ENCODE results near the gene OGFR.

DNA sequence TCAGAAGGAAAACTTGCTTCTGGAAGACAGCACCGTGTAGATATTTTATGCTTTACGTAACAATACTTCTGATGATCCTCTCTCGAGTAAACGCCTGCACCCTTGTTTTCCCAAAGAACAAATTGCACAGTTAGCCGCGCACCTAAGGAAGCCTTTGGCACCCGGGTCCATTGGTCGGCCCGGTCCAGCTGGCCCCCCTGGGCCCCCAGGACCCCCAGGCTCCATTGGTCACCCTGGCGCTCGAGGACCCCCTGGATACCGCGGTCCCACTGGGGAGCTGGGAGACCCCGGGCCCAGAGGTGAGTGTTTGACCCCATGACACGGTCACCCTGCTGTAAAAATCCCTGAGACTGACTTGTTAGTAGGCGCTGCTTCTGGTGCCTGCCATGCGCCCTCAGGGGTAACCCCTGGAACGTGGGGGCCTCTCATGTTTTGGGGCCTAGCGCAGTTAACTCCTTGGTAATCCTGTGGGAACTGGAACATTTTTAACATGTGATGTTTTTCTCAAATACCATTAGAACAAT lies 32.4 kb downstream of the OGFR start:
- TF ChIP-seq, protein P1, sequence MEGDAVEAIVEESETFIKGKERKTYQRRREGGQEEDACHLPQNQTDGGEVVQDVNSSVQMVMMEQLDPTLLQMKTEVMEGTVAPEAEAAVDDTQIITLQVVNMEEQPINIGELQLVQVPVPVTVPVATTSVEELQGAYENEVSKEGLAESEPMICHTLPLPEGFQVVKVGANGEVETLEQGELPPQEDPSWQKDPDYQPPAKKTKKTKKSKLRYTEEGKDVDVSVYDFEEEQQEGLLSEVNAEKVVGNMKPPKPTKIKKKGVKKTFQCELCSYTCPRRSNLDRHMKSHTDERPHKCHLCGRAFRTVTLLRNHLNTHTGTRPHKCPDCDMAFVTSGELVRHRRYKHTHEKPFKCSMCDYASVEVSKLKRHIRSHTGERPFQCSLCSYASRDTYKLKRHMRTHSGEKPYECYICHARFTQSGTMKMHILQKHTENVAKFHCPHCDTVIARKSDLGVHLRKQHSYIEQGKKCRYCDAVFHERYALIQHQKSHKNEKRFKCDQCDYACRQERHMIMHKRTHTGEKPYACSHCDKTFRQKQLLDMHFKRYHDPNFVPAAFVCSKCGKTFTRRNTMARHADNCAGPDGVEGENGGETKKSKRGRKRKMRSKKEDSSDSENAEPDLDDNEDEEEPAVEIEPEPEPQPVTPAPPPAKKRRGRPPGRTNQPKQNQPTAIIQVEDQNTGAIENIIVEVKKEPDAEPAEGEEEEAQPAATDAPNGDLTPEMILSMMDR (IDR thresholded peaks at IDR 0.05), result no peak
- TF ChIP-seq POLR2A (IDR thresholded peaks at IDR 0.05), result no peak
